HG02588 (cell line): ENCODE data around the gene ACTN4.

Experiments used
- ATAC-seq: cut with Tn5 transposase; IDR thresholded peaks from one replicate; pipeline ENCODE4 v1.9.1; 2021; ENCODE audit warnings: mild to moderate bottlenecking, moderate library complexity; ENCODE audit not compliant: unreplicated experiment

ACTN4 gene

GRCh38 chr19:38660724-38661123 lies 13.3 kb downstream of the ACTN4 start:
- ATAC-seq: no peak

GRCh38 chr19:38661136-38661535 lies 13.7 kb downstream of the ACTN4 start:
- ATAC-seq: no peak

- no peak for ATAC-seq
Measured at GRCh38 chr19:38661996-38662395, 14.5 kb downstream of the ACTN4 start.

GRCh38 chr19:38662537-38663155 lies 15.2 kb downstream of the ACTN4 start:
- ATAC-seq: no peak

GRCh38 chr19:38663156-38663651 lies 15.8 kb downstream of the ACTN4 start:
- no peak for ATAC-seq

- no peak for ATAC-seq
Measured at GRCh38 chr19:38663957-38664502, 16.6 kb downstream of the ACTN4 start.

GRCh38 chr19:38664503-38665211 lies 17.2 kb downstream of the ACTN4 start:
- ATAC-seq: no peak

- no peak for ATAC-seq
Measured at GRCh38 chr19:38665219-38665931, 17.9 kb downstream of the ACTN4 start.

GRCh38 chr19:38665950-38666662 lies 18.7 kb downstream of the ACTN4 start:
- ATAC-seq: no peak

GRCh38 chr19:38666663-38667511 lies 19.4 kb downstream of the ACTN4 start:
- ATAC-seq: no peak

- no peak for ATAC-seq
Measured at GRCh38 chr19:38667661-38668171, 20.3 kb downstream of the ACTN4 start.

GRCh38 chr19:38669552-38669951 lies 22.1 kb downstream of the ACTN4 start:
- ATAC-seq: no peak

- ATAC-seq: no peak
Measured at GRCh38 chr19:38670921-38671398, 23.5 kb downstream of the ACTN4 start.

- no peak for ATAC-seq
Measured at GRCh38 chr19:38671654-38672053, 24.2 kb downstream of the ACTN4 start.

GRCh38 chr19:38673030-38673429 lies 25.6 kb downstream of the ACTN4 start:
- no peak for ATAC-seq

- no peak for ATAC-seq
Measured at GRCh38 chr19:38674388-38675171, 27.1 kb downstream of the ACTN4 start.

GRCh38 chr19:38675611-38676010 lies 28.2 kb downstream of the ACTN4 start:
- ATAC-seq: no peak

- no peak for ATAC-seq
Measured at GRCh38 chr19:38676023-38676877, 28.8 kb downstream of the ACTN4 start.
